HepG2 (cell line): Measurements from ENCODE around the gene CSTF1. TPM values are rescaled to one million over a fixed set of nuclear protein-coding genes. Genes with fewer than 3 reads are reported as not detected.

Experiments used
- POLR2AphosphoS5 ChIP-seq: IDR thresholded peaks from 2 replicates; pipeline ENCODE4 v1.6.1; 2012; ENCODE audit warnings: low read depth, low read length
- PTBP1 ChIP-seq: fragments of 200-400 bp; formaldehyde crosslinking; IDR thresholded peaks from 2 replicates; pipeline ENCODE4 v1.6.1; 2018; ENCODE audit warnings: low read length, low read depth; ENCODE audit not compliant: poor library complexity, severe bottlenecking
- SALL1 ChIP-seq: sonication (generic); formaldehyde crosslinking; IDR thresholded peaks from 2 replicates; pipeline ENCODE4 v1.8.0; 2022; ENCODE audit warnings: mild to moderate bottlenecking, missing genetic modification reagents
- SMAD1 ChIP-seq: sonication (generic); formaldehyde crosslinking; IDR thresholded peaks from 2 replicates; pipeline ENCODE4 v1.4.0; 2020; ENCODE audit warnings: missing genetic modification reagents, low read depth, mild to moderate bottlenecking, borderline replicate concordance
- SP1 ChIP-seq, 2 experiments: fragments of 450-650 bp in 1 of 2; sonication (generic) in 1 of 2; formaldehyde crosslinking in 1 of 2; IDR thresholded peaks; 2 replicates each; pipeline versions ENCODE4 v1.4.0 to v1.6.1; 2016 to 2020; ENCODE audit warnings: missing genetic modification reagents in 1 of 2
- SP4 ChIP-seq: sonication (generic); formaldehyde crosslinking; IDR thresholded peaks from 2 replicates; pipeline ENCODE4 v1.8.1; 2023; ENCODE audit warnings: mild to moderate bottlenecking, missing genetic modification reagents
- SP5 ChIP-seq: IDR thresholded peaks from 2 replicates; pipeline ENCODE4 v1.6.1; 2016; ENCODE audit warnings: low read depth, borderline replicate concordance
- SPEN ChIP-seq: sonication (generic); formaldehyde crosslinking; IDR thresholded peaks from 2 replicates; pipeline ENCODE4 v1.5.1; 2020; ENCODE audit warnings: low read depth, mild to moderate bottlenecking, missing genetic modification reagents
- ZBTB37 ChIP-seq: sonication (generic); formaldehyde crosslinking; IDR thresholded peaks from 2 replicates; pipeline ENCODE4 v1.4.0; 2020; ENCODE audit warnings: mild to moderate bottlenecking, missing genetic modification reagents
- ZNF263 ChIP-seq: sonication (generic); formaldehyde crosslinking; IDR thresholded peaks from 2 replicates; pipeline ENCODE4 v1.4.0; 2020; ENCODE audit warnings: missing genetic modification reagents
- ZNF558 ChIP-seq: sonication (generic); formaldehyde crosslinking; IDR thresholded peaks from 2 replicates; pipeline ENCODE4 v1.9.0; 2022; ENCODE audit warnings: mild to moderate bottlenecking, missing genetic modification reagents, borderline replicate concordance
- ZNF75D ChIP-seq: sonication (generic); formaldehyde crosslinking; IDR thresholded peaks from 2 replicates; pipeline ENCODE4 v1.8.1; 2023; ENCODE audit warnings: missing genetic modification reagents, mild to moderate bottlenecking, borderline replicate concordance
- polyA plus RNA-seq, 8 experiments: library from polyadenylated mRNA; depleted of rRNA in 3 of 8; stranded (reverse) in 7 of 8; unstranded in 1 of 8; fragments of >200 nt; fragmentation: Illumina TruSeq in 4 of 8; extraction: Trizol in 4 of 8; gene quantifications; 2 replicates each; pipeline versions ENCODE4 v1.2.1 to v1.2.3, GENCODE V29; 2011 to 2016; ENCODE audit warnings: low read depth in 4 of 8, missing spikeins in 1 of 8, mixed read lengths in 1 of 8; ENCODE audit not compliant: insufficient read depth in 1 of 8
- total RNA-seq, 5 experiments: library from RNA; depleted of rRNA; stranded (reverse); fragments of >200 nt; fragmentation: Illumina TruSeq; extraction: Trizol; gene quantifications; 2 replicates each; pipeline ENCODE4 v1.2.3, GENCODE V29; 2016; ENCODE audit warnings: low read depth in 1 of 5
- TF ChIP-seq, protein P1 (sequence below): IDR thresholded peaks from 2 replicates; pipeline ENCODE4 v1.6.1; 2016; ENCODE audit warnings: mild to moderate bottlenecking
- TF ChIP-seq, protein P2 (sequence below), 2 experiments: sonication (generic) in 1 of 2; formaldehyde crosslinking in 1 of 2; IDR thresholded peaks; 2 replicates each; pipeline versions ENCODE4 v1.4.0 to v1.6.1; 2018 to 2020; ENCODE audit warnings: missing genetic modification reagents in 2 of 2, borderline replicate concordance in 1 of 2, low read depth in 1 of 2, mild to moderate bottlenecking in 1 of 2, missing biosample characterization in 1 of 2
- TF ChIP-seq, protein P3 (sequence below): IDR thresholded peaks from 2 replicates; pipeline ENCODE4 v1.6.1; 2016; ENCODE audit warnings: missing compliant biosample characterization, missing genetic modification reagents, borderline replicate concordance
- TF ChIP-seq, protein P4 (sequence below): sonication (generic); formaldehyde crosslinking; IDR thresholded peaks from 2 replicates; pipeline ENCODE4 v1.8.0; 2022; ENCODE audit warnings: low read depth, missing genetic modification reagents
- TF ChIP-seq, protein P5 (sequence below): sonication (generic); formaldehyde crosslinking; IDR thresholded peaks from 2 replicates; pipeline ENCODE4 v1.5.1; 2020; ENCODE audit warnings: mild to moderate bottlenecking, missing genetic modification reagents, moderate library complexity

CSTF1 gene
- total and polyA plus RNA-seq, 2 of the 13 experiments (the other 11 are each of a cell fraction or from before 2014, with no cell fraction given), result 70.9 to 100 TPM

- TF ChIP-seq POLR2AphosphoS5 (peak; percentile 55), ZBTB37 (CRISPR knock-in tag) (no peak), SP1 (IDR thresholded peaks at IDR 0.05) (no peak), SP1 (CRISPR knock-in tag; IDR thresholded peaks at IDR 0.05) (peak; percentile 93), ZNF263 (CRISPR knock-in tag) (no peak), PTBP1 (peak; percentile 45), ZNF558 (CRISPR knock-in tag) (peak; percentile 8; the same call in 1 of the 2 replicates), SALL1 (0 out of 2 replicates have a peak, but pooled peaks have one; percentile 0), SPEN (CRISPR knock-in tag) (0 out of 2 replicates have a peak, but pooled peaks have one; percentile 26), SMAD1 (CRISPR knock-in tag) (peak; percentile 33; the same call in 1 of the 2 replicates), ZNF75D (CRISPR knock-in tag) (no peak), SP5 (CRISPR knock-in tag) (peak; percentile 66), SP4 (peak; percentile 91)
- TF ChIP-seq, protein P1, sequence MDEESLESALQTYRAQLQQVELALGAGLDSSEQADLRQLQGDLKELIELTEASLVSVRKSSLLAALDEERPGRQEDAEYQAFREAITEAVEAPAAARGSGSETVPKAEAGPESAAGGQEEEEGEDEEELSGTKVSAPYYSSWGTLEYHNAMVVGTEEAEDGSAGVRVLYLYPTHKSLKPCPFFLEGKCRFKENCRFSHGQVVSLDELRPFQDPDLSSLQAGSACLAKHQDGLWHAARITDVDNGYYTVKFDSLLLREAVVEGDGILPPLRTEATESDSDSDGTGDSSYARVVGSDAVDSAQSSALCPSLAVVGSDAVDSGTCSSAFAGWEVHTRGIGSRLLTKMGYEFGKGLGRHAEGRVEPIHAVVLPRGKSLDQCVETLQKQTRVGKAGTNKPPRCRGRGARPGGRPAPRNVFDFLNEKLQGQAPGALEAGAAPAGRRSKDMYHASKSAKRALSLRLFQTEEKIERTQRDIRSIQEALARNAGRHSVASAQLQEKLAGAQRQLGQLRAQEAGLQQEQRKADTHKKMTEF (CRISPR knock-in tag), result peak; percentile 9; the same call in 1 of the 2 replicates
- TF ChIP-seq, protein P2, sequence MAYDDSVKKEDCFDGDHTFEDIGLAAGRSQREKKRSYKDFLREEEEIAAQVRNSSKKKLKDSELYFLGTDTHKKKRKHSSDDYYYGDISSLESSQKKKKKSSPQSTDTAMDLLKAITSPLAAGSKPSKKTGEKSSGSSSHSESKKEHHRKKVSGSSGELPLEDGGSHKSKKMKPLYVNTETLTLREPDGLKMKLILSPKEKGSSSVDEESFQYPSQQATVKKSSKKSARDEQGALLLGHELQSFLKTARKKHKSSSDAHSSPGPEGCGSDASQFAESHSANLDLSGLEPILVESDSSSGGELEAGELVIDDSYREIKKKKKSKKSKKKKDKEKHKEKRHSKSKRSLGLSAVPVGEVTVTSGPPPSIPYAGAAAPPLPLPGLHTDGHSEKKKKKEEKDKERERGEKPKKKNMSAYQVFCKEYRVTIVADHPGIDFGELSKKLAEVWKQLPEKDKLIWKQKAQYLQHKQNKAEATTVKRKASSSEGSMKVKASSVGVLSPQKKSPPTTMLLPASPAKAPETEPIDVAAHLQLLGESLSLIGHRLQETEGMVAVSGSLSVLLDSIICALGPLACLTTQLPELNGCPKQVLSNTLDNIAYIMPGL (CRISPR knock-in tag; IDR thresholded peaks at IDR 0.05; ENCODE audit: borderline replicate concordance in 1 of 2, low read depth in 1 of 2), result no peak; a peak in 1 of 4 replicates
- TF ChIP-seq, protein P3, sequence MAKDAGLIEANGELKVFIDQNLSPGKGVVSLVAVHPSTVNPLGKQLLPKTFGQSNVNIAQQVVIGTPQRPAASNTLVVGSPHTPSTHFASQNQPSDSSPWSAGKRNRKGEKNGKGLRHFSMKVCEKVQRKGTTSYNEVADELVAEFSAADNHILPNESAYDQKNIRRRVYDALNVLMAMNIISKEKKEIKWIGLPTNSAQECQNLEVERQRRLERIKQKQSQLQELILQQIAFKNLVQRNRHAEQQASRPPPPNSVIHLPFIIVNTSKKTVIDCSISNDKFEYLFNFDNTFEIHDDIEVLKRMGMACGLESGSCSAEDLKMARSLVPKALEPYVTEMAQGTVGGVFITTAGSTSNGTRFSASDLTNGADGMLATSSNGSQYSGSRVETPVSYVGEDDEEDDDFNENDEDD (CRISPR knock-in tag), result peak; percentile 15; the same call in 1 of the 2 replicates
- TF ChIP-seq, protein P4, sequence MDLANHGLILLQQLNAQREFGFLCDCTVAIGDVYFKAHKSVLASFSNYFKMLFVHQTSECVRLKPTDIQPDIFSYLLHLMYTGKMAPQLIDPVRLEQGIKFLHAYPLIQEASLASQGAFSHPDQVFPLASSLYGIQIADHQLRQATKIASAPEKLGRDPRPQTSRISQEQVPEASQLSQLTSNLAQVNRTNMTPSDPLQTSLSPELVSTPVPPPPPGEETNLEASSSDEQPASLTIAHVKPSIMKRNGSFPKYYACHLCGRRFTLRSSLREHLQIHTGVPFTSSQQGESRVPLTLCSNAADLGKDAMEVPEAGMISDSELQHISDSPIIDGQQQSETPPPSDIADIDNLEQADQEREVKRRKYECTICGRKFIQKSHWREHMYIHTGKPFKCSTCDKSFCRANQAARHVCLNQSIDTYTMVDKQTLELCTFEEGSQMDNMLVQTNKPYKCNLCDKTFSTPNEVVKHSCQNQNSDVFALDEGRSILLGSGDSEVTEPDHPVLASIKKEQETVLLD, result 0 out of 2 replicates have a peak, but pooled peaks have one; percentile 43
- TF ChIP-seq, protein P5, sequence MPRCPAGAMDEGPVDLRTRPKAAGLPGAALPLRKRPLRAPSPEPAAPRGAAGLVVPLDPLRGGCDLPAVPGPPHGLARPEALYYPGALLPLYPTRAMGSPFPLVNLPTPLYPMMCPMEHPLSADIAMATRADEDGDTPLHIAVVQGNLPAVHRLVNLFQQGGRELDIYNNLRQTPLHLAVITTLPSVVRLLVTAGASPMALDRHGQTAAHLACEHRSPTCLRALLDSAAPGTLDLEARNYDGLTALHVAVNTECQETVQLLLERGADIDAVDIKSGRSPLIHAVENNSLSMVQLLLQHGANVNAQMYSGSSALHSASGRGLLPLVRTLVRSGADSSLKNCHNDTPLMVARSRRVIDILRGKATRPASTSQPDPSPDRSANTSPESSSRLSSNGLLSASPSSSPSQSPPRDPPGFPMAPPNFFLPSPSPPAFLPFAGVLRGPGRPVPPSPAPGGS, result peak; percentile 35; the same call in 1 of the 2 replicates
Observed at GRCh38 chr20:56358600-56359211, 33.7 kb upstream of the CSTF1 start, which contains the start of gene FAM210B (continued).
